Small intestine (tissue), 7 donors: ENCODE results near the gene MYO16. TPM values are rescaled to one million over a fixed set of nuclear protein-coding genes. Genes with fewer than 3 reads are reported as not detected.

Experiments
- DNase-seq, 2 donors: peaks; one replicate each; pipeline versions ENCODE4 v3.0.0 to v3.0.0-alpha.2; 2013
- FAIRE-seq: peaks from 2 replicates; lab custom pipeline; 2012; peaks lifted over from hg19 to GRCh38; lab: Jason Lieb, UNC
- H3K27ac ChIP-seq, 3 donors: one replicate each; pipeline ENCODE4 v1.5.1; 2013; ENCODE audit warnings: low read length in 2 of 3, mild to moderate bottlenecking in 2 of 3, control low read depth in 1 of 3, inconsistent platforms in 1 of 3, low read depth in 1 of 3, moderate library complexity in 1 of 3
- H3K27me3 ChIP-seq, 3 donors: one replicate each; pipeline ENCODE4 v1.6.1; 2013; ENCODE audit warnings: low read length in 3 of 3, inconsistent platforms in 1 of 3; ENCODE audit not compliant: control insufficient read depth in 3 of 3, insufficient read depth in 3 of 3
- H3K36me3 ChIP-seq, 3 donors: one replicate each; pipeline ENCODE4 v1.6.1; 2013; ENCODE audit warnings: low read length in 3 of 3, inconsistent platforms in 1 of 3, low read depth in 1 of 3, mild to moderate bottlenecking in 1 of 3, moderate library complexity in 1 of 3; ENCODE audit not compliant: control insufficient read depth in 3 of 3, insufficient read depth in 2 of 3
- H3K4me1 ChIP-seq, 3 donors: one replicate each; pipeline ENCODE4 v1.6.1; 2013; ENCODE audit warnings: low read length in 2 of 3, inconsistent platforms in 1 of 3, low read depth in 1 of 3, mild to moderate bottlenecking in 1 of 3, moderate library complexity in 1 of 3; ENCODE audit not compliant: control insufficient read depth in 3 of 3, insufficient read depth in 2 of 3
- H3K4me3 ChIP-seq, 3 donors: one replicate each; pipeline ENCODE4 v1.5.1; 2013; ENCODE audit warnings: low read length in 3 of 3, control low read depth in 1 of 3, inconsistent platforms in 1 of 3, low read depth in 1 of 3, mild to moderate bottlenecking in 1 of 3, moderate library complexity in 1 of 3
- H3K9me3 ChIP-seq, 2 donors: one replicate each; pipeline ENCODE4 v1.6.1; 2013; ENCODE audit warnings: low read depth in 1 of 2, low read length in 1 of 2; ENCODE audit not compliant: control insufficient read depth in 2 of 2, insufficient read depth in 1 of 2
- WGBS, 3 donors: extraction: QIAGEN DNeasy Blood & Tissue Kit; methylation state at CpG; one replicate each; pipeline ENCODE4 v1.1.7; 2013; 5-methylcytosine and 5-hydroxymethylcytosine counted together
- polyA plus RNA-seq, 4 donors: library from polyadenylated mRNA; stranded (reverse) in 3 of 4; unstranded in 1 of 4; fragments of 200-250 nt in 3 of 4; fragments of 120-200 nt in 1 of 4; gene quantifications; one replicate each; pipeline versions ENCODE4 v1.2.1 to v1.2.3, GENCODE V29; 2013
- donor health status: healthy with polysubstance abuse.
- donor health status: control.
- donor health status: control.
- donor health status: Bipolar disorder and iron deficiency.
- donor health status: healthy.

The MYO16 gene
- polyA plus RNA-seq, 4 donors: 0.03 to 0.21 TPM; not detected in 2

DNA sequence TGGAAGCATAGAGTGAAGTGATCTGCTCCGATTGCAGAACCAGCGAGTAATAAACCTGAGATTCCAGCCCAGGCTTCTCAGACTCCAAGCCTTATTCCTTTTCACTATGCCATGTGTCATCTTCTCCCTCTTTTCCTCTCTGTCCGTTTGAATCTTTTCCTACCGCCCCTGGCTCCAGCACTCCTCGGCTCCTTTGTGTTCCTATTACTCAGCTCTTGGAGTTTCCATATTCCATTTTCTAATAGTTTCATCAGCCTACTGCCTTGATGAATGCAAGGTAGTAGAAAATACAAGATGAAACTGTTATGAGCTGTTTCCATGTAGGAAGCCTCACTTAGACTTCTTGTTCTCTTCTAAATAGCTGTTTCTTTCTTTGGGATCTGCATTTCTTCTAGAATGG lies 138.6 kb downstream of the MYO16 start:
- 72 to 90% (median 80%) methylated on average over 5 of the region's 5 CpGs for WGBS, 3 donors
- Histone ChIP-seq H3K27ac (no peak overlapping the region), H3K4me1 (no peaks in the 10 kb centered on the region), H3K36me3 (no peaks in the 10 kb centered on the region), H3K27me3 (no peaks in the 10 kb centered on the region), H3K4me3 (no peak overlapping the region), H3K9me3 (no peaks in the 10 kb centered on the region)
- no peak for FAIRE-seq
- no peak for DNase-seq

DNA sequence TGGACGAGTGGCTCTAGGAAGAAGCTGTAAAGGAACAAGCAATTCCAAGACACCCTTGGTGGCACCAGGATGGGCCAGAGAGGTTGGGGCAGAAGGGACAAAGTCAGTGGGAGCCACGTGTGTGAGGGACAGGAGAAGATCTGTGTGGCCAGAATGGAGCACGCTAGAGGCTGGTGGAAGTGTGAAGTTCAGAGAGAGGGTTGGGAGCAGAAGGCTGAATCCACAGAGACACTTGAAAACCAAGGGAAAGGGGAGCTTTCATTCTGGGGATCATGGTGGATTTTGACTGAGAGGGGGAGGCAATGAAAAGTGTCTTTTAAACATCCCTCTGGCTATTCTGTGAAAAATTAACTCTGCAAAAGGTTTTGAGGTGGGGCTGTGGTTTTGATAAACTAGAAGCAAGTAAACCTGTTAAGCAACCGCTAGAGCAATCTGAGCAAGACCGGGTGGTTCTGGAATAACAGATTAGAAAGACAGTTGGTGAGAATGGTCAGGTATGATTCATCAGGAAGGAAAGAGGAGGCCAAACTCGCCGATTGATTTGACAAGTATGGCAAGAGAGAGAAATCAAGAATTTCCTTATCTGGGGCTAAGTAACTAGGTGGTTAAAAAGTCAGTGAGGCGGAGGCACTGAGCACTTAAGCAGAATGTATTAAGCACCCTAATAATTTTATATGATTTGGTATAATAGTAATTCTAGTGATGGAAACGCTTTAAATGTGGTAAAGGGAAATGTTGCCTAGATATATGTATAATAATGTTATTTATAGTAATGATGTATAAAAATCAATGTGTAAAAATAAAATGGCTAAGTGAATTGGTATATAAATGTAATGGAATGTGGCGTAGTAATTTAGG lies 140.0 kb downstream of the MYO16 start:
- FAIRE-seq: no peak
- DNase-seq: no peak
- Histone ChIP-seq H3K27me3 (no peaks in the 10 kb centered on the region), H3K27ac (no peak overlapping the region), H3K4me3 (no peak overlapping the region), H3K36me3 (no peaks in the 10 kb centered on the region), H3K9me3 (no peaks in the 10 kb centered on the region), H3K4me1 (no peaks in the 10 kb centered on the region)
- WGBS, 3 donors: 38 to 65% (median 51%) methylated on average over 10 of the region's 10 CpGs

DNA sequence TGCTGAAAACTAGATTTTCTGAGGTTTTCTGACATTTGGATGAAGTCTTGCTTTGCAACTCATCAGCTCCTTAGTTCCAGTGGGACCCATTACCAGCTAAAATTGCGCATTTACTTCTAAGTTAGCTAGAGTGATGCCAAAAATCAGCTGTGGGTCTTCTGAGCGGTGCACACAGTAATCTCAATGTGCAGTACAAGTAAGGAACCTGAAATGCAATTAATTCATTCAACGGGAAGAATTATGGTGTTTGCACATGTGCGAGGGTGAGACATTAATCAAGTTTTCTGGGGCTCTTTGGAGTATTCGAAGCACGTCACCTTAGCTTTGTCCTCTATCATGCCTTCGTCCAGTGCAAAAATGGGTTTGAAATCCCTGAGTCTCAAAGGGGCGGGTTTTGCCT lies 146.2 kb downstream of the MYO16 start:
- Histone ChIP-seq H3K36me3 (no peaks in the 10 kb centered on the region), H3K9me3 (no peaks in the 10 kb centered on the region), H3K4me3 (no peak overlapping the region), H3K4me1 (no peaks in the 10 kb centered on the region), H3K27me3 (no peaks in the 10 kb centered on the region), H3K27ac (no peak overlapping the region)
- no peak for FAIRE-seq
- WGBS, 3 donors: 76 to 83% (median 80%) methylated on average over 8 of the region's 8 CpGs
- DNase-seq: no peak

DNA sequence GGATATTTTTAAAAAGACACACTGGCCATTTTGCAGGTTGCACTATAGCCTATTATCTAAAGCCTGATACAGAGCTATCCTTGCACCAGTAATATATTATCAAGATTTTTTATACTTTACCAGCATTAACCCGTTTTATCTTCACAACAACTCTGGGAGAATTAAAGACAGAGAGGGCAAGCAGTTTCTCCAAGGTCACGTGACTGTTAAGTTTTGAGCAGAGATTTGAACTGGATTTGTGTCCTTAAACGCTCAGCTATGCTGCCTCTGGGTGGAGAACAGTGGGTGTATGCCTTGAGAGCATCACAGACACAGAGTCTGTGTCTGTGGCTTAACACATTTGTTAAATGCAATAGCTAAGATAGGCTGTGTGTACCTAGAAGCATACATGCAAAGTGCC lies 147.2 kb downstream of the MYO16 start:
- Histone ChIP-seq H3K36me3 (no peaks in the 10 kb centered on the region), H3K27ac (no peak overlapping the region), H3K27me3 (no peaks in the 10 kb centered on the region), H3K4me3 (no peak overlapping the region), H3K9me3 (no peaks in the 10 kb centered on the region), H3K4me1 (no peaks in the 10 kb centered on the region)
- no peak for FAIRE-seq
- WGBS, 3 donors: 37 to 61% (median 41%) methylated on average over 3 of the region's 3 CpGs
- no peak for DNase-seq

DNA sequence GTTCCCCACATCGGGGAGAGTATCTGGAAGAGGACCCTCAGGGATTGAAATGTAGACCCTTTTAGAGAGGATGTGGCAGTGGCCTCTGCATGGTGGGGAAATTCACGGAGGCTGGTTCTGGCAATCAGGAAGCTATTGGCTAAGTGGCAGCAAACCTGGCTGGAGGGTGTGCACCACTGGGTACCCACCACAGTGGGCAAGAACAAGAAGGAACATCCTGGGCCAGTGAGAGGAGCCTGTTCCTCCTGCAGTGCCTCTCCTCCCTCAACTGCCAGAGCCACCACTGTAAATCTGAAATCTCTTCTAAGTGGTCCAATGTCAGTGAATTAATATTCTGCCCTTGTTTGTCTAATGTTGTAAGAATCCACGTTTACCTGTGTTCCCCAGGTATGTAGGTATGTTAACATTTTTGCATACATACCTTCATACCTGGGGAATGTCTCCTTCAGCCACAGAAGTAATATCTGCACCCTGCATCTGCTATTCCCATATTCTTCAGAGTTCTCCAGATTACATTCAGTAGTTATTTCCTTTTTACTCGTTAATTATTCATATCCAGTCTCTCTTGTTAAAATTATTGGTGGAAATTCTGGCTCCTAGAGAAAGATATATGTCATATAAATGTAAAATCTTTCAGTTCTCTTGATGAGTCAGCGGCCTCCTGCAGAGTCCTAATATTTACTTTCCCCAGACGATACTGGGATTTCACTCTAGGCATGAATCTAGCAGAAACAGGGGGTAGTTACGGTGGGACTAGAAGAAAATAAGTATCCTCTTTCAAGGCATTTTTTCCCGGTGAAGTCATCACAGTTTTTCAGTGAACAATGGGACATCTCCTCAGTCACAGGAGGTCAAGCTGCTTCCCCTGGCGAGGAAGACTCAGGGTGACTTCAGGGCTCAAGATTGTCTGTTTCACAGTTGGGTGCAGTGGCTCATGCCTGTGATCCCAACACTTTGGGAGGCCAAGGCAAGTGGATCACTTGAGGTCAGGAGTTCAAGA lies 148.3 kb downstream of the MYO16 start:
- no peaks in the 10 kb centered on the region for H3K4me1 ChIP-seq
- no peaks in the 10 kb centered on the region for H3K36me3 ChIP-seq
- no peaks in the 10 kb centered on the region for H3K9me3 ChIP-seq
- no peak for DNase-seq
- H3K4me3 ChIP-seq: no peak overlapping the region
- no peak overlapping the region for H3K27ac ChIP-seq
- no peaks in the 10 kb centered on the region for H3K27me3 ChIP-seq
- 34 to 52% (median 38%) methylated on average over 9 of the region's 9 CpGs for WGBS, 3 donors
- FAIRE-seq: no peak

DNA sequence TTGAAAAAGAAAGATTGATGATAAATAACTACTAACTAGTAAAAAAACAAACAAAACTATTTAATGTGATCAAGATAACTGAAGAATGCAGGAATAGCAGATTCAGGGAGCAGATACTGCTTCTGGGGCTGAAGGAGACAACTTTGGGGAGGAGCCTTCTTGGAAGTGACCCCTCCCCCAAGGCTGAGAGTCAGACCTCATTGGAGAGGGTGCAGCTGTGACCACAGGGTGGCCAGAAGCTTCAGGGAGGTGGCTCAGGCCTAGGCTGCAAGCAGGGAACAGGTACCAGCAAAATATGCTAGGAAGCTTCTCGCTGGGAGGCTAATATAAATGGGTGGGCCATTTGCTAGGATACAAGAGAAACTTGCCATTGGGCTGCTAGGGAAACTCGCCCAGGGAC lies 149.9 kb downstream of the MYO16 start:
- Histone ChIP-seq H3K9me3 (peaks cover 0 to 2% of the 10 kb centered on the region in 2 donors), H3K4me1 (no peaks in the 10 kb centered on the region), H3K4me3 (no peak overlapping the region), H3K27ac (no peak overlapping the region), H3K27me3 (no peaks in the 10 kb centered on the region), H3K36me3 (no peaks in the 10 kb centered on the region)
- 81 to 84% (median 83%) methylated on average over 2 of the region's 2 CpGs for WGBS, 3 donors
- no peak for DNase-seq
- FAIRE-seq: no peak

DNA sequence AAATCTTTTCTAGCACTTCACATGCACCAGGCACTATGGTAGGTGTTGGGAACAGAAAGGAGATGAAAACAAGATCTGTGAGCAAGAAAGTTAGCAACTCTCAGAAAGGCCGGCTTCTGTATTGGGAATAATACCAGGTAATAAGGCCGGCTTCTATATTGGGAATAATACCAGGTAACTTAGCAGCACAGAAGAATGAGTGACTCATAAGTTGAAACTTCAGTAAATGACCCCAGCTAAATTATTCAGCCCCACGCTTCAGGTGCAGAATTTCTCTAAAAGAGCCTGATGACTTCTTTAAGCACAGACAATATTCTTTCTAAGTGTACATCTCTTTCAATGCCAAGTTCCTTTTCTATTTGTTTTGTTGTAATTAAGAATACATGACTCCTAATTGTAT lies 151.3 kb downstream of the MYO16 start:
- no peak for FAIRE-seq
- H3K4me1 ChIP-seq: no peaks in the 10 kb centered on the region
- no peak for DNase-seq
- no peak overlapping the region for H3K4me3 ChIP-seq
- peaks cover 0 to 2% of the 10 kb centered on the region in 2 donors for H3K9me3 ChIP-seq
- H3K27ac ChIP-seq: no peak overlapping the region
- WGBS, 3 donors: 71 to 94% (median 76%) methylated on average over 3 of the region's 3 CpGs
- H3K27me3 ChIP-seq: no peaks in the 10 kb centered on the region
- no peaks in the 10 kb centered on the region for H3K36me3 ChIP-seq

DNA sequence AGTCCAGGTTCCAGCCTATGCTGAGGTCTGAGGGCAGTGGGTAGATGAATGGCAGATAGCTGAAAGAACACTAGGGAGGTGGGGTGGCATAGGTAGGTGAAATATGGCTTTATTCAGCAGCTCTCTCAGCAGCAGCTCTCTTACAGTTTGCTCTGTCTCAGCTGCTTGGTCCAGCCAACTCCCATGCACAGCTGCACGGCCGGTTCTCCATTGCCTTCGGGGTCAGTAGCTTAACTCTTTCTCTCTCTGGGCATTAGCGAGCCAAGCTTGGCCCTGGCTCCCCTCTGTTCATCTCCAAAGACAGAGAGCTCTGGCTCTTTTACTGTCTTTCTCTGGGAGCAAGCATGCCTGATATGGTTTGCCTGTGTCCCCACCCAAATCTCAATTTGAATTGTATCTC lies 151.9 kb downstream of the MYO16 start:
- H3K27ac ChIP-seq: no peak overlapping the region
- no peak overlapping the region for H3K4me3 ChIP-seq
- H3K4me1 ChIP-seq: no peaks in the 10 kb centered on the region
- FAIRE-seq: no peak
- H3K36me3 ChIP-seq: no peaks in the 10 kb centered on the region
- WGBS, 3 donors: 39 to 79% (median 60%) methylated on average over 4 of the region's 4 CpGs
- no peak for DNase-seq
- no peaks in the 10 kb centered on the region for H3K27me3 ChIP-seq
- H3K9me3 ChIP-seq: peaks cover 0 to 2% of the 10 kb centered on the region in 2 donors
